ENCODE measurements around the gene POLR3A. TPM values are rescaled to one million over a fixed set of nuclear protein-coding genes. Genes with fewer than 3 reads are reported as not detected.

Gene POLR3A
- total and polyA plus RNA-seq, 2 experiments from 2014 or later, result 8.0 to 9.8 TPM

- TF ChIP-seq EZH2phosphoT487 (IDR thresholded peaks at IDR 0.05; ENCODE audit: low read depth, severe bottlenecking, unreplicated experiment), result no peak
- TF ChIP-seq EZH2 (IDR thresholded peaks at IDR 0.05; ENCODE audit: borderline replicate concordance), result no peak
- no peak for TF ChIP-seq CTCF (IDR thresholded peaks at IDR 0.05; ENCODE audit: poor library complexity)
- Histone ChIP-seq H3K4me3 (no peak overlapping the region), H3K27me3 (no peaks in the 10 kb centered on the region), H3K27ac (no peak overlapping the region), H3K9me3 (ENCODE audit: low read depth) (no peaks in the 10 kb centered on the region), H3K36me3 (replicated peaks; ENCODE audit: insufficient read depth, low read depth) (peaks cover 4% of the 10 kb centered on the region), H3K79me2 (peaks cover 53% of the 10 kb centered on the region), H4K20me1 (ENCODE audit: insufficient read depth, poor library complexity, severe bottlenecking) (peaks cover 47% of the 10 kb centered on the region), H3K9me2 (replicated peaks; ENCODE audit: insufficient read depth) (no peaks in the 10 kb centered on the region), H3K4me2 (no peak overlapping the region), H2AFZ (no peak overlapping the region), H3K4me1 (ENCODE audit: insufficient read depth) (peaks cover 10% of the 10 kb centered on the region)
- 86% methylated on average over 3 of the region's 3 CpGs for WGBS (ENCODE audit: low lambda C conversion rate, missing lambda C conversion rate)
- DNase-seq (ENCODE audit: low spot score), result no peak
Observed at GRCh38 chr10:78039743-78040142, 10.4 kb upstream of the POLR3A start.

- Histone ChIP-seq H3K27ac (no peak overlapping the region), H3K27me3 (no peaks in the 10 kb centered on the region), H3K4me3 (no peak overlapping the region), H3K36me3 (replicated peaks; ENCODE audit: insufficient read depth, low read depth) (peaks cover 4% of the 10 kb centered on the region), H3K4me2 (no peak overlapping the region), H3K9me2 (replicated peaks; ENCODE audit: insufficient read depth) (no peaks in the 10 kb centered on the region), H3K9me3 (ENCODE audit: low read depth) (no peaks in the 10 kb centered on the region), H3K79me2 (peaks cover 61% of the 10 kb centered on the region), H2AFZ (no peak overlapping the region), H3K4me1 (ENCODE audit: insufficient read depth) (peaks cover 12% of the 10 kb centered on the region), H4K20me1 (ENCODE audit: insufficient read depth, poor library complexity, severe bottlenecking) (peaks cover 47% of the 10 kb centered on the region)
- DNase-seq (ENCODE audit: low spot score), result no peak
- no peak for TF ChIP-seq EZH2 (IDR thresholded peaks at IDR 0.05; ENCODE audit: borderline replicate concordance)
- TF ChIP-seq EZH2phosphoT487 (IDR thresholded peaks at IDR 0.05; ENCODE audit: low read depth, severe bottlenecking, unreplicated experiment), result no peak
- TF ChIP-seq CTCF (IDR thresholded peaks at IDR 0.05; ENCODE audit: poor library complexity), result no peak
- WGBS (ENCODE audit: low lambda C conversion rate, missing lambda C conversion rate), result 94% methylated on average over 5 of the region's 5 CpGs
Observed at GRCh38 chr10:78038791-78039547, 9.7 kb upstream of the POLR3A start.

GRCh38 chr10:78038105-78038504 is 8.8 kb upstream of the POLR3A start:
- Histone ChIP-seq H3K79me2 (peaks cover 61% of the 10 kb centered on the region), H3K27ac (no peak overlapping the region), H3K4me3 (no peak overlapping the region), H3K9me2 (replicated peaks; ENCODE audit: insufficient read depth) (no peaks in the 10 kb centered on the region), H3K27me3 (no peaks in the 10 kb centered on the region), H3K4me1 (ENCODE audit: insufficient read depth) (peaks cover 12% of the 10 kb centered on the region), H3K4me2 (no peak overlapping the region), H2AFZ (no peak overlapping the region), H3K36me3 (replicated peaks; ENCODE audit: insufficient read depth, low read depth) (peaks cover 4% of the 10 kb centered on the region), H3K9me3 (ENCODE audit: low read depth) (no peaks in the 10 kb centered on the region), H4K20me1 (ENCODE audit: insufficient read depth, poor library complexity, severe bottlenecking) (peaks cover 47% of the 10 kb centered on the region)
- no peak for DNase-seq (ENCODE audit: low spot score)
- WGBS (ENCODE audit: low lambda C conversion rate, missing lambda C conversion rate), result 79% methylated on average over 2 of the region's 2 CpGs
- TF ChIP-seq EZH2phosphoT487 (IDR thresholded peaks at IDR 0.05; ENCODE audit: low read depth, severe bottlenecking, unreplicated experiment) (no peak), CTCF (IDR thresholded peaks at IDR 0.05; ENCODE audit: poor library complexity) (no peak), EZH2 (IDR thresholded peaks at IDR 0.05; ENCODE audit: borderline replicate concordance) (no peak)

Measured in hepatocyte (in vitro differentiated cells).